Brain microvascular endothelial cell (primary cell): ENCODE results near the gene CCDC85C.

Experiments used
- DNase-seq: peaks from one replicate; pipeline ENCODE4 v3.0.0-alpha.2; 2020
- H3K27ac ChIP-seq: fragments of 250-450 bp; sonication (Bioruptor Pico); 2 replicates; pipeline ENCODE4 v1.5.1; 2020; ENCODE audit warnings: mild to moderate bottlenecking, moderate library complexity
- H3K27me3 ChIP-seq: fragments of 250-450 bp; sonication (Bioruptor Pico); replicated peaks from 2 replicates; pipeline ENCODE4 v1.5.1; 2020; ENCODE audit warnings: mild to moderate bottlenecking
- H3K36me3 ChIP-seq: fragments of 250-450 bp; sonication (Bioruptor Pico); replicated peaks from 2 replicates; pipeline ENCODE4 v1.5.1; 2020; ENCODE audit warnings: mild to moderate bottlenecking
- H3K4me3 ChIP-seq: 2 replicates; pipeline ENCODE4 v1.5.1; 2011; ENCODE audit warnings: low read depth, mild to moderate bottlenecking, control low read depth, low read length, moderate library complexity
- CTCF ChIP-seq: IDR thresholded peaks from 2 replicates; pipeline ENCODE4 v1.5.1; 2011; ENCODE audit warnings: low read depth, mild to moderate bottlenecking, moderate library complexity, low read length, control low read depth, inconsistent platforms; ENCODE audit errors: missing control alignments
- in situ Hi-C: cut with HindIII; loops from 2 replicates; pipeline ENCODE4 v1.10.0; 2017; ENCODE audit warnings: low sequenced_read_pairs, low pct_ligation_motif_present

CCDC85C gene

GRCh38 chr14:99603471-99604277, at the start of gene CCDC85C:
Gene CCDC85C (minus strand): TSS chr14:99604207. CDS start chr14:99603959, 248 bp downstream.
- in situ Hi-C loops: no loop called here
- no peaks in the 10 kb centered on the region for H3K36me3 ChIP-seq
- peak within 1 kb of the TSS; percentile 65 for H3K4me3 ChIP-seq
- peaks cover 7% of the 10 kb centered on the region for H3K27me3 ChIP-seq
- no peak for DNase-seq
- H3K27ac ChIP-seq: no peak within 1 kb of the TSS
- no peak for TF ChIP-seq CTCF

GRCh38 chr14:99651953-99652746, 48.1 kb upstream of the CCDC85C start:
- no peaks in the 10 kb centered on the region for H3K27me3 ChIP-seq
- no peak overlapping the region for H3K4me3 ChIP-seq
- no peak for TF ChIP-seq CTCF
- in situ Hi-C loops: no loop called here
- no peaks in the 10 kb centered on the region for H3K36me3 ChIP-seq
- H3K27ac ChIP-seq: no peak overlapping the region
- no peak for DNase-seq

GRCh38 chr14:99650189-99650588, 46.2 kb upstream of the CCDC85C start:
- Histone ChIP-seq H3K27ac (no peak overlapping the region), H3K27me3 (no peaks in the 10 kb centered on the region), H3K4me3 (no peak overlapping the region), H3K36me3 (no peaks in the 10 kb centered on the region)
- DNase-seq: no peak
- no peak for TF ChIP-seq CTCF
- in situ Hi-C loops: no loop called here

GRCh38 chr14:99649643-99650042, 45.6 kb upstream of the CCDC85C start:
- DNase-seq: no peak
- Histone ChIP-seq H3K27ac (no peak overlapping the region), H3K4me3 (no peak overlapping the region), H3K36me3 (no peaks in the 10 kb centered on the region), H3K27me3 (no peaks in the 10 kb centered on the region)
- TF ChIP-seq CTCF: no peak
- in situ Hi-C loops: no loop called here

- in situ Hi-C loops: no loop called here
- TF ChIP-seq CTCF: no peak
Measured at GRCh38 chr14:99649219-99649618, 45.2 kb upstream of the CCDC85C start.

More at GRCh38 chr14:99649219-99649618, 45.2 kb upstream of the CCDC85C start:
- peak; percentile 30 for DNase-seq
- Histone ChIP-seq H3K27me3 (no peaks in the 10 kb centered on the region), H3K4me3 (no peak overlapping the region), H3K36me3 (no peaks in the 10 kb centered on the region), H3K27ac (no peak overlapping the region)
